HG03520 (cell line): ENCODE data around the gene MEIOB.
"Not testable (repeated sequence)": the region's sequence is repeated elsewhere in the genome, so short reads cannot be mapped to it uniquely, and the experiment has no call there.

Experiments used
- ATAC-seq: cut with Tn5 transposase; IDR thresholded peaks from one replicate; pipeline ENCODE4 v1.9.1; 2021; ENCODE audit warnings: mild to moderate bottlenecking, moderate library complexity; ENCODE audit not compliant: unreplicated experiment

The MEIOB gene

GRCh38 chr16:1907226-1907860 is 35.4 kb upstream of the MEIOB start:
- no peak for ATAC-seq

GRCh38 chr16:1906846-1907165 is 34.8 kb upstream of the MEIOB start:
- no peak for ATAC-seq

GRCh38 chr16:1906055-1906845 is 34.3 kb upstream of the MEIOB start:
- no peak for ATAC-seq

GRCh38 chr16:1903845-1904840 is 32.2 kb upstream of the MEIOB start:
- no peak for ATAC-seq

- ATAC-seq = no peak
These were observed 31.2 kb upstream of the MEIOB start for GRCh38 chr16:1903220-1903574.

GRCh38 chr16:1902547-1903219 is 30.7 kb upstream of the MEIOB start:
- ATAC-seq = no peak

GRCh38 chr16:1900452-1900774 is 28.4 kb upstream of the MEIOB start:
- no peak for ATAC-seq

GRCh38 chr16:1899641-1900451 is 27.9 kb upstream of the MEIOB start:
- ATAC-seq = no peak

- ATAC-seq = not testable (repeated sequence)
These were observed 25.7 kb upstream of the MEIOB start for GRCh38 chr16:1897692-1898091.

GRCh38 chr16:1895949-1896675 is 24.1 kb upstream of the MEIOB start:
- no peak for ATAC-seq

GRCh38 chr16:1895068-1895467 is 23.1 kb upstream of the MEIOB start:
- ATAC-seq = no peak

GRCh38 chr16:1890708-1891050 is 18.7 kb upstream of the MEIOB start:
- ATAC-seq = no peak

GRCh38 chr16:1890024-1890707 is 18.2 kb upstream of the MEIOB start:
- no peak for ATAC-seq

GRCh38 chr16:1887711-1888354 is 15.9 kb upstream of the MEIOB start:
- no peak for ATAC-seq

GRCh38 chr16:1884889-1885288 is 12.9 kb upstream of the MEIOB start:
- no peak for ATAC-seq

GRCh38 chr16:1884155-1884760 is 12.3 kb upstream of the MEIOB start:
- ATAC-seq = no peak

GRCh38 chr16:1881172-1881571 is 9.2 kb upstream of the MEIOB start:
- not testable (repeated sequence) for ATAC-seq

- ATAC-seq = no peak
These were observed 7.5 kb upstream of the MEIOB start for GRCh38 chr16:1879477-1879876.
